PFSK-1 (cell line): Measurements from ENCODE around the gene C5orf15.

Experiments used
- POLR2AphosphoS5 ChIP-seq: IDR thresholded peaks from 2 replicates; pipeline ENCODE4 v1.6.1; 2012; ENCODE audit warnings: low read depth, mild to moderate bottlenecking, control low read depth, low read length, moderate library complexity
- SIN3A ChIP-seq: IDR thresholded peaks from 2 replicates; pipeline ENCODE4 v1.6.1; 2012; ENCODE audit warnings: mild to moderate bottlenecking, low read length, moderate library complexity, borderline replicate concordance; ENCODE audit not compliant: insufficient read depth

- TF ChIP-seq POLR2AphosphoS5 (no peak), SIN3A (no peak)
Observed at GRCh38 chr5:133981714-133982113, 13.3 kb upstream of the C5orf15 start.
